HG02763 (cell line): ENCODE data around the gene CDH2.

Experiments
- ATAC-seq: cut with Tn5 transposase; IDR thresholded peaks from one replicate; pipeline ENCODE4 v1.9.1; 2021; ENCODE audit warnings: mild to moderate bottlenecking, moderate library complexity; ENCODE audit not compliant: unreplicated experiment

CDH2 gene

DNA sequence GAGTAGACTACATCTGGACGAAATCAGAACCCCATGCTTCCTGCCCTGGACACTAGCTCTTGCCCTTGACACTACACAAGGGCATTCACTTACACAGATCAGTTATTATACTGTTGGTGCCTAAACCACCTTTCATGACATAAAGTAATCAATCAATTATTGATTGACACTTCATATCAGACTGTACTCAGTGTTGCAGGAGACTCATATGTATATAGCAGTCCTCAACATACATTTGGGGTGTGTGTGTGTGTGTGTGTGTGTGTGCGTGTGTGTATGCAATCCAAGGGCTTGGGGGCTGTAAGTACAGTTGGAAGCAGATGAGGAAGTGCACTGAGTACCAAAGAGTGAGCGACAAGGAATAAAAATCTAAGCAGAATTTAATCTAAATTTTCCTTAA lies 5.1 kb downstream of the CDH2 start:
- no peak for ATAC-seq

GRCh38 chr18:28168725-28169124 lies 8.2 kb downstream of the CDH2 start:
- no peak for ATAC-seq

- no peak for ATAC-seq
Measured at GRCh38 chr18:28167835-28168349, 9.0 kb downstream of the CDH2 start.

GRCh38 chr18:28164771-28165483 lies 12.0 kb downstream of the CDH2 start:
- ATAC-seq = no peak

DNA sequence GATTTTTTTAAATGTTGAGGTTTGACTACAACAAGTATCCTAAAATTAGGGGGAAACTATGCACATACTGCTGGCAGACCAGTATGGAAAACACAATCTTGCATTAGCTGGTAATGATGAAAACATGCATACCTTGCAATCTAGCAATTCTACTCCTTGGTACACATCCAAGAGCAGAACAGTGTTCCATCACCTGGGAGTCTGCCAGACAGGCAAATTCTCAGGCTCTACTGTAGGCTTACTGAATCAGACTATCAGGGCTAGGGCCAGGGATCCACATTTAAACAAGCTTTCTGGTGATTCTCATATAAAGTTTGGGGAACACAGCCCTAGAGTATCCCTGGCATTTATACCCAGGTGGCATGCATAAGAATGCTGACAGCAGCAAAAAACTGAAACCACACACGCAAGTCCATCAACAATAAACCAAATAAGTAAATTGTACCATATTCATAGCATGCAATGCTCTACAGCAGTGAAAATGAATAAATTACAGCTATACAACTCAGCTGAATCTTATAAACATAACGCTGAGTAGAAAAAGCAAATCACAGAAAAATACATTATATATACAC lies 13.6 kb downstream of the CDH2 start:
- no peak for ATAC-seq

DNA sequence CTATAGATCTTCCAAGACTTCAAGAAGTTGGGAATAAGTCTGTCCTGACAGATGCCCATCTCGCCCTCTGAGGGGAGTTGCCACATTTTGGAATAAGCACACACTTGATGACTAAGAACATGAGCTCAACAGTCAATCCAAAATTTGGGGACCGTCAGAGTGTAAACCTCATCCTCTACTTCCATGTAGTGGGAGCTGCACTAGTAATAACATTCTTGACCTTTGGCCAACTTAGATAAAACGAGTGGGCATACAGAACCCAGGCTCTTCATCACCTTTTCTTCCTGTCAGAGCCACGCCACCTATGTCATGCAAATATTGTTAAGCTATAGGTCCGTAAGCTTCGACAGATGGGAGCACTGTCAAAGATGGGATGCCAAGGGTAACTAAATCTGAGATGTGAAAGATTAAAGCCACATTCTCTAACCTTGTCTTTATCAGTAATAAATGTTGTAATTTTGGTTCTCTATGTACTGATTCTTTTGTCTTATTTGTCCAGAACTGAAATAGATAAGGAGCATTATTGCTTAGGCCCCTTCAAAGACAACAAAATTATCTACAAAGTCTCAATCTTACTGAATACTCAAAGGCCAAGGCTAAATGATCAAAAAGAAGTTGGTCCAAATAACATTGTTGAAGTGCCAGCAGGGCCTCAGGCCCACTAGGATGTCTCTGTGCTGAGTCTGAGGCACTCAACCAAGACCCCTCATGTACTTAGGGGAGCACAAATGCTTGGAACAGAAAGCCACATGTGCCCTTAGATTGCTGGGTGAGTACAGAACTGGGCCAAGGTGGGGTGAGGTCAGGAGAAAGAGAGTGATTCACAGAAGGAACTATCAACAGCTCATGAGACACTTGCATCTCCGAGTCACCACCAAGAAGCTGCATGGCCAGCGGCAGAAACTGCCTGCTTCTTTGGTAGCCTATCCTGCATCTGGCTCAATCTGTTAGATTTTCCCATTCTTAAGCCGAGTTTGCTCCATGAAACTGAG lies 15.0 kb downstream of the CDH2 start:
- ATAC-seq = no peak

DNA sequence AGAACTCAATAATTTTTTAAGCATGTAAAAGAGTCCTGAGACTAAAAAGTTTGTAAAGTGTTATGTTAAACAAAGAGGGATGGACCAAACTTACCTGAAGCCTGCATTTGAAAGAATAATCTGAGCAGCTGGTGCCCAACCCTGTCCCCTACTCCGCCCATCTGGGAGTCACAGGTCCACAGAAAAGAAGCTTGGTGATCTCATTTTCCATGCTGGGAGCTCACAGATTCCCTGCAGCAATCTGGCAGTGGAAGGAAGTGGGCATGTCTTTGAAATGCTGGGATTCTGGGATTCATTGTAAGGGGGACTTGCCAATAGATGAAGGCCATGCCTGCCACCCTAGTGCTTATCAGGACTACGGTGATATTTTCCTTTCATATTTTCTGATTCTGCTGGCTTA lies 17.9 kb downstream of the CDH2 start:
- ATAC-seq = no peak

GRCh38 chr18:28158083-28158581 lies 18.8 kb downstream of the CDH2 start:
- no peak for ATAC-seq

- no peak for ATAC-seq
Measured at GRCh38 chr18:28153485-28154065, 23.4 kb downstream of the CDH2 start.

DNA sequence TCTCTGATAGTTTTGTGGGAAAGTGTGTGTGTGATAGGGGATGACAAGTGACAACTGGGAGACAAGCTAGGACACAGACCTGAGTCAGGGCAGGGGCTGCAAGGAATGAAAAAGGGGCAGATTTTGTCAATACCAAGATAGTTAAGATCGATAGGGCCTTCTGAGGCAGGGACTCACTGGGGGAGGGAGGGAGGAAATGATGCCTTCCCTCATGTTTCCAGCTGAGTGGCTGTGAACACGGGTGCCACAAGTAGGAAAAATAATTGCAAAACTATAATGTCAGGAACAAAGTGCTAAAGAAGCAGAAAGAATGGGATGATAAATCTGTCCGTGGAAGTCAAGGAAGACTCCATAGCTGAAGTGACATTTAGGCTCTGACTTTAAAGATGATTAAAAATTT lies 24.2 kb downstream of the CDH2 start:
- ATAC-seq = no peak

- no peak for ATAC-seq
Measured at GRCh38 chr18:28152354-28152753, 24.6 kb downstream of the CDH2 start.

DNA sequence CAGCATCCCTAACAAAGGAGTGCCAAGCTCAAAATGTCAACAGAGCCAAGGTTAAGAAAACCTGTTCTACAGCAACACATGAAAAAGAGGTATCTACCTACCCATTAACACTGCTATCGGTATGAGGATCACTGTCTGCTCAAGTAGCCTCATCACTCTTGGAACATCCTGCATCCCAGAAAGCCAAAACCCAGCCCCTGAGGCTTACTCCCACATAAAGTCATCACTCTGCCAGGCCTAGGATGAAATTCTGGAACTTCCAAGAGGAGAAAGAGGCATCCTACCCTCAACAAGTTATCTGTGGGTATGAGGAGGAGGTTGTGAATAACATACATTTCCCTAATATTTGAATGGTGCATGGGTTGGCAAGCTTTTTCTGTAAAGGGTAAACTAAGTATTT lies 25.5 kb downstream of the CDH2 start:
- ATAC-seq = no peak

DNA sequence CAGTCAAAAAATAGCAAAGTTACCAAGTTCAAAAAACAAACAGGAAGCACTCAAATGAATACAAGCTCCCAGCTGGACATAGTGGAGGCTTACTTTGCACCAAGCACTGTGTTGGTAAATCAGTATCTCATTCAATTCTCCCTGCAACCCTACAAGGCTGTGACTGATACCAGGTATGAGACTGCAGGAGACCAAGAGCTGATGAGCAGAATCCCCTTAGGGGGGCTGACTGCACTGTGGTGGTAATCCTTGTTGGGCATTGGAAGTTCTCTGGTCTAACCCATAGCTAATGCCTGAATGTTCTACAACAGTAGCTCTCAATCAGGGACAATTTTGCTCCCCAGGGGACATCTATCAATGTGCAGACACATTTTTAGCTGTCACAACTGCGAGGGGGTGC lies 26.0 kb downstream of the CDH2 start:
- no peak for ATAC-seq

GRCh38 chr18:28149810-28150420 lies 27.0 kb downstream of the CDH2 start:
- no peak for ATAC-seq

- ATAC-seq = no peak
Measured at GRCh38 chr18:28147674-28148171, 29.2 kb downstream of the CDH2 start.

GRCh38 chr18:28143725-28144124 lies 33.2 kb downstream of the CDH2 start:
- ATAC-seq = no peak

GRCh38 chr18:28138816-28139215 lies 38.1 kb downstream of the CDH2 start:
- no peak for ATAC-seq

GRCh38 chr18:28136071-28136470 lies 40.9 kb downstream of the CDH2 start:
- no peak for ATAC-seq

DNA sequence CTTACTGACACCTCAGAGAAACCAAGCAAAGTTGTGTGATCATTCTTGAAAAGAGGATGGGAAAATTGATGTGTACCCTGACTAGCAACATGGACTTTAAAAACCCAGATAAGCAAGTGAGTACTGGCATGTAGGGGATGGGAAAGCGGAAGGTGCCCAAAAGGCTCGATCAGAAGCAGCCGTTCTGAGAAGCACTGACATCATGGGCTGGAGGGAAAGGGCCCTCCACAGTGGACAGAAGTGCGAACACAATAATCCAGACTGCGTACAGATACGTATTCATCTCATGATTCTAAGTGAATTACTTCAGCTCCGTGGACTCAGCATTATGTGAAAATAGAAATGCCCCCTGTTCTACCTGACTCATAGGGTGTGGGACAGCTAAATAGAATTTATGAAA lies 42.2 kb downstream of the CDH2 start:
- ATAC-seq = no peak

GRCh38 chr18:28132084-28132483 lies 44.8 kb downstream of the CDH2 start:
- no peak for ATAC-seq
